ENCODE data around the gene MAPK7. TPM values are rescaled to one million over a fixed set of nuclear protein-coding genes. Genes with fewer than 3 reads are reported as not detected.

Gene MAPK7
- total RNA-seq, 2 donors from 2014 or later: 49.2 to 51.2 TPM

- TF ChIP-seq CTCF (IDR thresholded peaks at IDR 0.05): no peak
- H3K36me3 ChIP-seq: peaks cover 23% of the 10 kb centered on the region
- no peaks in the 10 kb centered on the region for H3K9me3 ChIP-seq
- no peak for ATAC-seq (ENCODE audit: insufficient number of reproducible peaks, low FRiP score, low read depth)
- H3K27ac ChIP-seq: peak overlapping the region; percentile 98 to 99
- H3K4me3 ChIP-seq: peak overlapping the region; percentile 69
- H3K4me1 ChIP-seq (ENCODE audit: control insufficient read depth in 1 of 2, low read depth in 2 of 2): peaks cover 54 to 92% of the 10 kb centered on the region in 2 donors
- no peaks in the 10 kb centered on the region for H3K27me3 ChIP-seq (replicated peaks; ENCODE audit: insufficient read depth)
- DNase-seq (ENCODE audit: low spot score): no peak
Observed at GRCh38 chr17:19385521-19385983, 7.3 kb downstream of the MAPK7 start.

DNA sequence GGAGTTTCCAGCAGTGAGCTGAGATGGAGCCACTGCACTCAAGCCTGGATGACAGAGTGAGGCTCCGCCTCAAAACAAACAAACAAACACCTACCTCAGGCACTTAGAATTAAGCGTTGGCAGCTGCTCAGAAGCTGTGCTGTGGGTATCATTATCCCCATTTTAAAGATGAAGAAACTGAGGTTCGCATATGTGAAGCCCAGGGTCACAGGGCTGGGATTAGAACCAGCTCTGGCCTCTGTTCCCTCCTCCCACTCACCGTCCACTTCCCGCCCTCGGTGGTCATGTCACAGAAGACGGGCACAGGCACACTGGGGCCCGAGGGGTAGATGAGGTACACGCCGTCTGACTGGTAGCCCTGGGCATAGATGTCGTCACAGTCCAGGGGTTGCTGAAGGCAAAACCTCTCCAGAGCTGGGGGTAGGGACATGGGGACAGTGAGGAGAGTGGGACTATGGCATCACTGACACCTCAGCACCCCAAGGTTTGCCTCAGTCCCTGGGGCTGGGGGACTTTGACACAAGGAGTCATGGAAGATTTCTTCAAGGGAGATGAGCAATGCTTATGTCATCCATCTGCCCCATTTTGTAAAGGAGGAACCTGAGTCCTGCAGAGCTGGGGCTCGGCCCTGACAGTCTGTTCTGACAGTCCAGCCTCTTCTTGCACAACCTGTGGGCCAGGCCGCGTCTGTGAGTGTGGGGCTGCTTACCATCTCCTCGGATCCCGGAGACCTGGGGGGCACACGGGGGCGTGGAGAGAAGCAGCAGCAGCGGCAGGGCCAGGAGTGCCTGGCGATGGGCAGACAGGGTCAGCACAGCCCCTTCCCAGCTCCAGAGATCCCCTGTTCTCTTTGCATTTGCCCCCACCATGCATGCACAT lies 8.0 kb downstream of the MAPK7 start:
- Histone ChIP-seq H3K4me1 (ENCODE audit: control insufficient read depth in 1 of 2, low read depth in 2 of 2) (peaks cover 54 to 96% of the 10 kb centered on the region in 2 donors), H3K4me3 (peak overlapping the region; percentile 69), H3K27me3 (replicated peaks; ENCODE audit: insufficient read depth) (no peaks in the 10 kb centered on the region), H3K27ac (peak overlapping the region; percentile 98 to 99), H3K36me3 (peaks cover 16% of the 10 kb centered on the region), H3K9me3 (no peaks in the 10 kb centered on the region)
- TF ChIP-seq CTCF (IDR thresholded peaks at IDR 0.05): no peak
- no peak for ATAC-seq (ENCODE audit: insufficient number of reproducible peaks, low FRiP score, low read depth)
- no peak for DNase-seq (ENCODE audit: low spot score)

DNA sequence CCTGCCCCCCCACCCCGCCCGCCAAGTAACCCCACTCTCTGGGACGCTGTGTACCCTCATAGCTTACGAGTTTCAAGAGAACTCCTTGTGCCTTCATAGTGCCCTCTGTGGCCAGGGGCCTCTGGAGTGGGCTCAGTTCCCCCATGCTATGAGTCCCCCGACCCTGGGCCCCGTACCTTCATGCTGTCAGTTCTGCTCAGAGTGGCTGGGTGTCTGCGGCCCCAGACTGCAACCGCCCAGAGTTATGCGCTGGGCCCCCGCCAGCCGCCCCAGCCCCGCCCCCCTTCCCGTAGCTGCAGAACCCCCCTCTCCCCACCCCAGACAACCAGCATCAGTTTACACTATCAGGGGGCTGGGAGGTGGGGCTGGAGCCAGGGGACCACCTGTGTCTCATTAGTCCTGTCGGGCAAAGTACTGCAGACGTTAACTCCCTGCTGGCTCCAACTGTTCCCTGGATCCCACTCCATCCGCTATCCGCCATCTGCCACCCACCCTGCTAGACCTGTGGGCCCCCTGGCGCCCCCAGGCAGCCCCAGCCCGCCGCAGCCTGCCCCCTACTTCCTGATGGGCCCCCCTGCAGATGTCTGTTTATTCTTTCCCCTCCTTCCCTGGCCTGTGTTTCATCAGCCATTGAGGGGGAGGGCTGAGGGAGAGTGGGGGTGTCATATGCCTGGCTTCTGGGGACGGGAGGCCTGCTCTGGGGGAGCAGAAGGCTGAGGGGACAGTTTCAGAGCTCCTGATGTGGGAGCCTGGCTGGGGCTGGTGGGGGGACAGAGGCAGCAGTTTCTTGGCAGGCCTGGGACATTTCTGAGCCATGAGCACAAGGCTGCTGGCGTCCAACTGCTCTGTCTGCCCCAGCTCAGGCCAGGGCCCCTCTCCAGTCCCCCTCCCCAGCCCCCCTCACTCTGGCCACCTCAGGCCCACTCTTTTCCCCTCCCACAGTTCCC lies 8.9 kb downstream of the MAPK7 start, which contains the start of gene MFAP4:
Gene MFAP4 (minus strand): TSS at position 217 of the 947 bp plus-strand sequence. CDS start 35 bp downstream, at position 182.
- DNase-seq (ENCODE audit: low spot score): no peak
- H3K4me1 ChIP-seq (ENCODE audit: control insufficient read depth in 1 of 2, low read depth in 2 of 2): peaks cover 59 to 97% of the 10 kb centered on the region in 2 donors
- peak within 1 kb of the TSS; percentile 69 for H3K4me3 ChIP-seq
- peak within 1 kb of the TSS; percentile 98 to 99 for H3K27ac ChIP-seq
- peak; percentile 13 for ATAC-seq (ENCODE audit: insufficient number of reproducible peaks, low FRiP score, low read depth)
- no peak for TF ChIP-seq CTCF (IDR thresholded peaks at IDR 0.05)
- peaks cover 11% of the 10 kb centered on the region for H3K36me3 ChIP-seq
- H3K9me3 ChIP-seq: no peaks in the 10 kb centered on the region
- H3K27me3 ChIP-seq (replicated peaks; ENCODE audit: insufficient read depth): no peaks in the 10 kb centered on the region

GRCh38 chr17:19387921-19388521 lies 9.7 kb downstream of the MAPK7 start:
- H3K27me3 ChIP-seq (replicated peaks; ENCODE audit: insufficient read depth): no peaks in the 10 kb centered on the region
- peak overlapping the region; percentile 98 to 99 for H3K27ac ChIP-seq
- H3K36me3 ChIP-seq: peaks cover 7% of the 10 kb centered on the region
- DNase-seq (ENCODE audit: low spot score): no peak
- H3K4me3 ChIP-seq: peak overlapping the region; percentile 69
- no peak for TF ChIP-seq CTCF (IDR thresholded peaks at IDR 0.05)
- peak; percentile 15 for ATAC-seq (ENCODE audit: insufficient number of reproducible peaks, low FRiP score, low read depth)
- no peaks in the 10 kb centered on the region for H3K9me3 ChIP-seq
- H3K4me1 ChIP-seq (ENCODE audit: control insufficient read depth in 1 of 2, low read depth in 2 of 2): peaks cover 63 to 97% of the 10 kb centered on the region in 2 donors
